Cortex of kidney (tissue), 1 donor: ENCODE data around the gene NXPH1.

Experiments used
- DNase-seq: peaks from one replicate; lab custom pipeline; 2025; lab: John Stamatoyannopoulos, UW

Gene NXPH1

GRCh38 chr7:8507566-8507965, 74.2 kb downstream of the NXPH1 start:
- DNase-seq: no peak

- no peak for DNase-seq
Observed at GRCh38 chr7:8509621-8510020, 76.2 kb downstream of the NXPH1 start.

- DNase-seq: no peak
Observed at GRCh38 chr7:8511855-8512254, 78.4 kb downstream of the NXPH1 start.

GRCh38 chr7:8514781-8515519, 81.5 kb downstream of the NXPH1 start:
- no peak for DNase-seq

- DNase-seq: no peak
Observed at GRCh38 chr7:8515640-8516185, 82.3 kb downstream of the NXPH1 start.

- DNase-seq: no peak
Observed at GRCh38 chr7:8516976-8517375, 83.6 kb downstream of the NXPH1 start.

- DNase-seq: no peak
Observed at GRCh38 chr7:8528311-8528710, 94.9 kb downstream of the NXPH1 start.

GRCh38 chr7:8531991-8532515, 98.6 kb downstream of the NXPH1 start:
- no peak for DNase-seq

- DNase-seq: no peak
Observed at GRCh38 chr7:8536431-8536830, 103.0 kb downstream of the NXPH1 start.

- no peak for DNase-seq
Observed at GRCh38 chr7:8549046-8549445, 115.6 kb downstream of the NXPH1 start.

GRCh38 chr7:8560501-8560900, 127.1 kb downstream of the NXPH1 start:
- no peak for DNase-seq

GRCh38 chr7:8561449-8561848, 128.0 kb downstream of the NXPH1 start:
- DNase-seq: no peak

GRCh38 chr7:8564281-8564680, 130.9 kb downstream of the NXPH1 start:
- no peak for DNase-seq

- no peak for DNase-seq
Observed at GRCh38 chr7:8566016-8566415, 132.6 kb downstream of the NXPH1 start.

- no peak for DNase-seq
Observed at GRCh38 chr7:8567626-8568025, 134.2 kb downstream of the NXPH1 start.

GRCh38 chr7:8579661-8580194, 146.3 kb downstream of the NXPH1 start:
- no peak for DNase-seq

GRCh38 chr7:8581842-8582241, 148.4 kb downstream of the NXPH1 start:
- no peak for DNase-seq

GRCh38 chr7:8582728-8583127, 149.3 kb downstream of the NXPH1 start:
- no peak for DNase-seq

GRCh38 chr7:8585591-8585990, 152.2 kb downstream of the NXPH1 start:
- DNase-seq: no peak

GRCh38 chr7:8590225-8590624, 156.8 kb downstream of the NXPH1 start:
- DNase-seq: no peak

GRCh38 chr7:8590791-8591190, 157.4 kb downstream of the NXPH1 start:
- DNase-seq: no peak

- no peak for DNase-seq
Observed at GRCh38 chr7:8591289-8591688, 157.9 kb downstream of the NXPH1 start.

- DNase-seq: no peak
Observed at GRCh38 chr7:8592167-8592566, 158.8 kb downstream of the NXPH1 start.

GRCh38 chr7:8594115-8594514, 160.7 kb downstream of the NXPH1 start:
- DNase-seq: no peak
